NCI-H1694 treated with DMSO at 0.1 percent for 48 hours (cell line): ENCODE data around the gene MNT.

Source experiments
- DNase-seq: peaks from one replicate; lab custom pipeline; 2025; lab: John Stamatoyannopoulos, UW

The MNT gene

DNA sequence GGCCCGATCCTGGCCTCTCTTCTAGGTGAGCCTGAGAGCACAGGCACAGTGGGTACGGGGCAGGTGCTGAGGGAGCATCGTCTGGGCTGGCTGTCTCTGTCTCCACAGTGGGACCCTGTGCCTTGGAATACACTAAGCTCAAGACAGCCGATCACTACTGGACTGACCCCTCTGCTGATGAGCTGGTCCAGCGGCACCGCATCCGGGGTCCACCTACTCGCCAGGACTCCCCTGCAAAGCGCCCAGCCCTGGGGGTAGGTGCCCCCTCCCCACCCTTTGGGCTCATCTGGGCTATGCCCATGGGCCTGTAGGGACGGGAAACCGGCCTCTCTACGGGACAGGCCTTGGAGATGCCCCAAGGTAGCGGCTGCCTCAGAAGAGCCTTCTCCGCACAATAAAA lies 38.0 kb downstream of the MNT start:
- no peak for DNase-seq

DNA sequence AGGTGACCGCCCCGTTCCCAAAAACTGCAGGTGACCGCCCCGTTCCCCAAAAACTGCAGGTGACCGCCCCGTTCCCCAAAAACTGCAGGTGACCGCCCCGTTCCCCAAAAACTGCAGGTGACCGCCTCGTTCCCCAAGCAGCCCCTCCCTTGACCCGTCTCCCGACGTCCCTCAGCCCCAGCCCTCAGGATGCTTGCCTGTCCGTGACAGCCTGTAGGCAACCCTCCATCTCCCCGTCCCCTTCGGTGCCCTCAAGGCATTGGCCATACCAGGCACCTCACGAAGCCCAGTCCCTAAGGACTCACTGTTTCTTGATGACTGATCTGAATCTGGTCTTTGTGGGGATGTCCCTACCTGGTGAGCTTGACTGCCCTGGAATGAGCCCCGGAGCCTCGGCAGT lies 38.4 kb downstream of the MNT start:
- DNase-seq: no peak

DNA sequence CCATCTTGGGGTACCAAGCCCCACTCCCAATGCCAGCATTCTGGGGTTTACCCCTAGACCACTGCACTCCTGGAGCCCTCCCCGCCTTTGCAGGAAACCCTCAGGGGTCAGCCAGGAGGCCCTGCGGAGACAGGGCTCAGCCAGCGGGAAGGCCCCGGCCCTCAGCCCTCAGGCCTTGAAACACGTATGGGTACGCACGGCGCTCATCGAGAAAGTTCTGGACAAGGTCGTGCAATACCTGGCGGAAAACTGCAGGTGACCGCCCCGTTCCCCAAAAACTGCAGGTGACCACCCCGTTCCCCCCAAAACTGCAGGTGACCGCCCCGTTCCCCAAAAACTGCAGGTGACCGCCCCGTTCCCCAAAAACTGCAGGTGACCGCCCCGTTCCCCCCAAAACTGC lies 38.8 kb downstream of the MNT start:
- DNase-seq: no peak

DNA sequence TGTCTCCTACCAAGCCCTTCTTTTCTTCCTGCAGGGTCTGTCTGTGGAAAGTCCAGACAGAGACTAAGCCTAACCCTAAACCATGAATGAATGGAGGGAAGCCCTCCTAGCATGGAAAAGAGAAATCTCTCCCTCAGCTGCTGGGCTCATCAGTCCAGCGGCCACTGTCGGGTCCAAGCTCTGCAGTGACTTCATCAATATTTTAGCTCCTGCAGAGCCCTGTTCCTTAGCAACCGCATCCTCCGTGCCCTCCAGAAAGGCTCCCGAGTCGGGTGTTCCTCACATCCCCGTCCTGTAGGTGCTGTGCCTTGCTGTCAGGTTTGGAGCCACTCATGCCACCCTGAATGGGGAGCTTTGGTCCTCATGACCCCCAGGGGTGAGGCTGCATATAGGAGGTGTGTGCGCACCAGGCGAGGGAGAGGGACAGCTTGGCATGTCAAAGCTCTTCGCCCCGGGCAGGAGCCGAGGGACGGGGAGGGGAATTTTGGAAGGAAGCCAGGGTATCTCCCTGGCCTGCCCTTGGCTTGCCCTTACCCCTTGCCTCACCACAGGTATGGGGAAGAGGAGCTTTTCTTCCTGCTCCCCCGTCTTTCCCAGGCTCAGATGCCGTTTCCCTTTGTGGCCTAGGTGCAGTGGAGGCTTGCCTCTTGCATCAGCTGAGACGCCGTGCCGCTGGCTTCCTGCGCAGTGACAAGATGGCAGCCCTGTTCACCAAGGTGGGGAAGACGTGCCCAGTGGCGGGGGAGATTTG lies 39.7 kb downstream of the MNT start:
- no peak for DNase-seq

DNA sequence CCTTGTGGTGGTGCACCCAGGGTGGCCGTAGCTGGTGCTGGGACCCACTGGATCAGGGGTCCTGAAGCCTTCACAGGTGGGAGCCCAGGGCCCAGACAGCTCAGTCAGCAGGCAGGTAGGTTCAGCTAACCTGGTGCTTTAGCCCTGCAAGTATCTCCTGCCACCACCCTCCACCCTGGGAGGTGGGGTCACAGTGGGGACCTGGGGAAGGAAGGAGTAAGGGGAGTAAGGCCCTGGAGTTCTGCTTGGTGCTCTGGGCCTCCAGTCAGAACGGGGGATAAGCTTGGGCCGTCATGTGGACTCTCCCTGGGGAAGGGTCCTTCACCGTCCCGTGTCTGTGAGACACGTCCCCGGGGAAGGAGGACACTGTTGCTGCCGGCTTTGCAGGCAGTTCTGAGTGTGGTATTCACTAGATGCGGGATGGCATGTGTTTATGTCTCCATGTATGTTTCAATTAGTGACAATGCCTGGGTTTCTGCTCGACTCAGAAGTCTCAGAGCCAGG lies 42.9 kb downstream of the MNT start:
- no peak for DNase-seq

DNA sequence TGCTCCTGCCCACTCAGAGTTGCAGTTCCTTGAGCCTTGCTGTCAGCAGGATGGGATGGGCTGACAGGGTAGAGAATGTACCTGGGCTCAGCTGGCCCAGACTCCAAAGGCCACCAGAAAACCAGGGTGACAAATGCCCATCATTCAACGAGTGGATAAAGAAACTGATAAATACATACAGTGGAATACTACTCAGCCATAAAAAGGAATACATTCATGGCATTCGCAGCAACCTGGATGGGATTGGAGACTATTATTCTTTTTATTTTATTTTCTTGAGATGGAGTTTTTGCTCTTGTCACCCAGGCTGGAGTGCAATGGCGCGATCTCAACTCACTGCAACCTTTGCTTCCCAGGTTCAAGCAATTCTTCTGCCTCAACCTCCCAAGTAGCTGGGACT lies 43.6 kb downstream of the MNT start:
- no peak for DNase-seq

DNA sequence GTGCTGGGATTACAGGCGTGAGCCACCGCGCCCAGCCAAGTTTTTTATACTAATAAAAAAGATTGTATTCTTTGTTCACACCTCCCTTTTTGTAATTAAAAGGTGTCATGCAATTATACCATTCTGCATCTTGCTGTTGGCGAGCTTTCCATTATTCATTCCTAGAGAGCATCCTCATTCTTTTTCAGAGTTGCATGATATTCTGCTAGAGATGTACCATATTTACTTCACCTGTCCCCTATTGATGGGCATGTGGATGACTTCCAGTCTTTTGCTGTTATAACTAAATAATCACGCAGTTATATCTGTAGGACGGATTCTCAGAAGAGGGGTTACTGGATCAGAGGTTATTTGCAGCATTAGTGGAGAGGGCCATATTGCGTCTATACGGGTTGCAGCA lies 46.5 kb downstream of the MNT start:
- no peak for DNase-seq

DNA sequence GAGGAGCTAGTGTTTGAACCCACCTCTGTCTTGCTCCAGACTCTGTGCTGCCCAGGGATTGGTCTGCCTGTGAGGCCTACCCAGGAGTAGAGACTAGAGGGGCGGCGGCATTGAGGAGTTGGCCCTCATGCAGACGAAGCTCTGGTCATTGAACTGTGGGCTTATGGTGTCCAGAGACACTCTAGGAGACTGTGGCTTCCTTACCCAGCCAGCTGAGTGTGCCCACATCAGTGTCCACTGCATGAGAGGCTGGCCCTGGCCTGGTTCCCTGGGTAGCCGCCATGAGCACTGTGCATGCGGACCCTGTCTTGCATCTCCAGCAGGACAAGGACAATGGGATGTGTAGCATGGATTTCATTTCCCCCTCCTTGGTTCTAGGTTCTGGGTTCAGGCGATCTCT lies 49.6 kb downstream of the MNT start:
- DNase-seq: no peak

DNA sequence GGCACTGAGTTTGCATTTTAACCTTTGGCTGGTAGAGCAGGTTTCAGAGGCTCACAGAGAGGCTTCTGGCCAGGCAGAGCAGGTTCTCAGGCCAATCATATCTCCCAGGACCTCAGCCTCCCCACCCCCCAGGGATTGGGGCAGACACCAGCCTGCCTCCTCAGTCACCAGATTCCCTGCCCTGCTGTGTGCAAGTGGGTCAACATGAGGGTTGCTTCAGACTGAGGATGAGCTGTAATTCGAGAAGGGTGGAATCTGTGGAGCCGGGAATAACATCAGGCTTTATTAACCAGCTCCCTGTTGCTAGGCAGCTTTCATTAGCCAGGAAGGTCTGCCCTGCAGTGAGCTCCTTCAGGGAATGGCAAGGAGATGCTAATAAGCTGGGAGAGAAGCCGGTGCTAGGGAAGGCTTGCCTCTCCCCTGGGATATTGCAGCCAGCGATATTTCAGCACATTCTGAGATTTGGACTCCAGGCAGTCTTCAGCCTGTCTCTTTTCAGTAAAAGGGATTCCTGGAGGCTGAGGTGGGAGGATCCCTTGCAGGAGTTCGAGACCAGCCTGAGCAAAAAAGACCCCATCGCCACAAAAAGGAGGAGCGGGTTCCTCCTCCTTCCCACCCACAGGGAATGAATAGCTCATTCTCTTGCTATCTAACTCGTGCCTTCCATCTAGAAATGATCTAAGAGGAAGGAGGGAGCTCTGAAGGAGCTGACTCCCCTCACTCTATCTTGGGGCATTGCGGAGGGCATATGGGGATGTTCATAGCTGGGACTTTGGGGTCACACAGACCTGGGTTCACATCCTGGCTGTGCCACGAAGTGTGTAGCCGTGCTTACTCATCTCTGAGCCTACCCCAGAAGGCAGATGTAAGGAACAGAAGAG lies 52.8 kb downstream of the MNT start:
- DNase-seq: peak; percentile 64

DNA sequence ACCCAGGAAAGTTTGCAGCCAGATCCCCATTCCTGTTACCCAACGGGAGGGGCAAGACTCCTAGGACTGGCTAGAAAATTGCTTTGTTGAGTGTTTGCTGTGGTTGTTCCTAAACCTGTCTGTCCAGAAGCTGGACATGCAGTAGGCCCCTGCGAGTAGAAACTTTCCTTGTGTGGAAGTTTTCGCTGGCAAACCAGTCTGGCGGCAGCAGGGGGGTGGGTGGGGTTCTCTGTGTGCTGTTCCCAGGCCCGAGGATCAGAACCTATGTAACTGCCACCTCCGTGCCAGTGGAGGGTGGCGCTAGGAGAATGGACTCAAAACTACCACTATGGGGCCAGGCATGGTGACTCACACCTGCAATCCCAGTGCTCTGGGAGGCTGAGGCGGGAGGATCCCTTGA lies 54.4 kb downstream of the MNT start:
- DNase-seq: no peak

DNA sequence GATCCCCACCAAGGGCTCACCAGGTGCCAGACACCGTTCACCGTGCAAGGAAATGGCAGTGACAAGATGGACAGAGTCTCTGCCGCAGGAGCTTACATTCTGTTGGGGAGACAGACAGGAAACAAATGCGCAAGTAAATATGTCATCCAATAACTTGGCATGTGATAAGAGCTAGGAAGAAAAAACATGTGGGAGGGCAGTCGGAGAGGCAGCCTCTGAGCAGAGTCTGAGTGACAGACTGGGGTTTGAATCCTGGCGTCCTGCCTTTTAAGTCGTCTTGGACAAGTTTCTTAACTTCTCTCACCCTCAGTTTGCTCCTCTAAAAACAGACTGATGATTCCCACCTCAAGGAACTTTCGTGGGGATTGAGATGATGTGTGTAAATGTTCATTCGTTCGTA lies 56.3 kb downstream of the MNT start:
- DNase-seq: no peak

DNA sequence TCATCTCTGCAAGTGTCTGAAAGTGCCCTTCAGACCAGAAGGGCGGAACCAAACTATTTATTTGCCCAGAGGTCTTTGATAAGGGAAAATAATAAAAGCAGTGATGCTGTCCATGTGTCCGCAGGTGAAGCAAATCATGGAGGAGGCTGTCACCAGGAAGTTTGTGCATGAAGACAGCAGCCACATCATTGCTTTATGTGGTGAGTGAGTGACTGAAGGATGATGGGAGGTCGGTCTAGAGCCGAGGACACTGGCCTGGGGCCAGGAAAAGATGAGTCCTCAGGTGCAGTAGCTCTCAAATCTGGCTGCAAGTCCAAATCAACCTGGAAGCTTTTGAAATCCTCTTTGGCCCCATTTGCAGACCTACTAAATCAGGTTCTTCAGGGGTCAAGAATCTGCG lies 57.4 kb downstream of the MNT start:
- DNase-seq: no peak

DNA sequence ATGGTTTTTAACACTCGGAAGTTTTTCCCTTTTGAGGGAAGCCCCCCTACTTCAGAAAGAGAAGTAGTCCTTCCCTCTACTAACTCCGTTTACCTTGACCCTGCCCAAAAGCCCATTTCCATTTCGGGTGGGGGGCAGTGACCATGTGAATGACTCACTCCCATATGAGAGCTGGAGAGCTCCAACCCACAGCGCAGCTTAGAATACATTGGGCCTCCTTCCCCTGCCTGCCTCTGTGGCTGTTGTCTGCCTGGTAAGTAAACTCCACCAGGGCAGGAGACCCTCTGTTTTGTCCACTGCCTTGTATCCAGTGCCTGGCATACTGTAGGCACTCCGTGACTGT lies 62.6 kb downstream of the MNT start:
- no peak for DNase-seq

DNA sequence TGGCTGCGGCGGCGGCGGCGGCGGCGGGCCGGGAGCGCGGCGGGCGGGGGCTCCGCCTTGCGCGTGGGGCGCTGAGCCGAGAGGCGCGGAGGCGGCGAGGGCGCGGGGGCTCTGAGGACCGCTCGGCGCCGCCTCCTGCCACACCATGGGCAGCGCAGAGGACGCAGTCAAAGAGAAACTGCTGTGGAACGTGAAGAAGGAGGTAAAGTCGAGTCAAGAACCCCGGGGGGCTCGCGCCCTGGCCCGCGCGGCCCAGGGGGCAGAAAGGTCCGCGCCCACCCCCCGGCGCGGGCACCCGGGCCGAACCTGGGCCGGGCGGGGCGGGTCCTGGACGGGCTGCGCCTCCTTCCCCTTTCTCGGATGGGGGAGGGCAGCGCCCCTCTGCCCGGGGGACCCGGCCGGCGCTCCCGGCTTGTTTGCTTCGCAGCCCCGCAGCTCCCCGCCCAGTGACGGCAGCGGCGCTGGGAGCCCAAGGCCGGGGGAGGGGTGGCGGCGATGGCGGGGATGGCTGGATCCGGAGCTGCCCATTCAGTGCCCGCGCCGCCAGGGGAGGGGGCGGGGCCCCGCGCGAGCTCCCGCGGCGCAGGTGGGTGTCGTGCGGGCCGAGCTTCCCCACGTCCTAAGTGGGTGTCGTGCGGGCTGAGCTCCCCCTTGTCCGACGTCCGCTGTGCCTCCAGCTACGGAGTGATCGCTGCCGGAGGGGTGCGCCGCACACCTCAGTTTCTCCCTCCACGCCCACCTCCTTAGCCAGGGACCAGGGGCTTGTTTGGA lies 63.1 kb downstream of the MNT start:
- no peak for DNase-seq

DNA sequence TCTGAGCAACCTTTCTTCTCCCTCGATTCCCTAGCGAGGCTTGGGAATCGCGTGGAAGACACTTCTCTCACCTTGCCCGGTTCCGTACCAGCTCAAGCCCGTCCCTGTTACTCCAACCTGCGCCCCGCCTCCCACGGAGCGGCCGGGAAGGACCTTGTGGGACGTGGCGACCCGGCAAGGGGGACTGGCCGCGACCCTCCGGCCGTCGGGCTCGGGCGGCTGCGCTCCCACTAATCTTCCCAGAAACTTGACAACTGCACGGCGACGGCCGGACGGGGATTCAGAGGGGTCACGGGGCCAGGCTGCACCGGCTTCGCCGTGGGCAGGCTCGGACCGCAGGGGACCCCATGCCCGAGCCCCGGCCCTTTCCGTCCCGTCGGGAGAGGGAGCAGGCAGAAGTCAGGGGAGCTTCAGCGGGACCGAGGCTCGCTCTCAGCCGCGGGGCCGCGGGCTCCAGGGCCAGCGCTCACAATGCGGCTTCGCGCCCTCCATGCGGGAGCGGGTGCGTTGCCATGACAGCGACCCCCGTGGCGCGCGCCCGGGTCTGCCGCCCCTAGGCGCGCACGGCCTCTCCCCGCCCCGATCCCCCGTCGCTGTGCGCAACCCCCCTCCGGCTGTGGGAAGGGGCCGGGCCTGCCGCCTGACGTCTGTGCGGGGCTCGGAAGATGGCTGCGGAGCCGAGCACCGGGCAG lies 63.9 kb downstream of the MNT start, which contains the start of gene SGSM2:
SGSM2 (plus strand) TSS at position 650 of the 692 bp plus-strand sequence. CDS start 188 bp downstream, outside the sequence.
- DNase-seq: peak; percentile 57

DNA sequence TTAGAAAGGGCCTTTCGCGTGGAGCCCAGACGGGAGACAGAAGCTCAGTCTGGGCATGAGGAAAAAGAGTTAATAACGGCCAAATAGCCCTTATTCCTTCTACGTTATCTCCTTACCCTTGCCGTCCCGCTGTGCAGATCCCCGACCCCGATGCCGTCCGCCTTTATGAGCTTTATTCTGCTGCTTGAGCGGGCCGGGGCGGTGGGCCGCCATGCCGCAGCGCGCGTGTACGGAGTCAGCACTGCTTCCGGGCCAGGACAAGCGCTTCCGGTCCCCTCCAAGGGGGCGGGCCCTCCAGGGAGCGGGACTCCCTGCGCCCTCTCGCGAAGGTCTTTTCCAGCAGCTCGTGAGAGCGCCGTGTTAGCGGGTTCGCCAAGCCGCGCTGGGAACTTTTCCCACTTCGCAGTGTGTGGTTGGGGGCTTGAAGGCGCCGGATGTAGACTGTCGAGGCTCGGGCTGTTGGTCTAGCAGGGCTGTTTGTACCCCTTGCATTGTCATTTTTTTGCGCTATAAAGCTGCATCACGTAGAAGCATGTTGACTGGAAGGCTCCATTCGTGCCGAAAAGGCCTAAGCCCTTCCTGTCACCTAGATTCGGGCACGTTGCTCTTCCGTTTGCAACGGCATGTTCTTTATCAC lies 64.5 kb downstream of the MNT start, which contains the start of gene TSR1:
TSR1 (minus strand) TSS at position 243 of the 637 bp plus-strand sequence; CDS start at position 213, 30 bp downstream.
- DNase-seq: peak; percentile 82

DNA sequence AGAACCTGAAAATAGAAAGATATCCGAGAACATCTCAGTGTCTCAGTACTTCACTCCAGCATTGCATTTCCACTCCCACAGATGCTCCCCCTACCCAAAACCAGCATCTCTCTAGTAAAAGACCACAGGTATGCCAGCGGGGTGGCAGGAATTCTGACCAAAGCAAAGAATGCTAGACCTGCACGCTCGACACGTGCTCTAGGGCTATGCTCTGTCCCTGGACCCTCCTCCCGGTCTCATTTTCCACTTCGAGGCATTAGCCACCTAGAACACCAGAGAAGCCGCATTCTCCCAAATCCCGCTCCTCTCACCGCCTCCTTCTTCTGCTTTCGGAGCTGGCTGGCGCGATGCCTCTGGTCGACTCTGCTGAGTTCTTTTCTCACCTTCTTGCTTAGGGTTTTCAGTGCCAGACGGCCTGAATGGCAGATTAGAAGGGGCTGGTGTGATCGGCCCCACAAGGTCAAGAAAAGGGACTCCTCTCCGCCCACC lies 65.1 kb downstream of the MNT start:
- no peak for DNase-seq
